Dendritic cell treated with granulocyte-macrophage colony-stimulating factor and Interleukin-4, amounts not matched to agents 40 ng/mL and 50 ng/mL, for 4 days (primary cell): ENCODE measurements around the gene PARG.
"Not testable (repeated sequence)": the region's sequence is repeated elsewhere in the genome, so short reads cannot be mapped to it uniquely, and the experiment has no call there.

ENCODE experiments used
- H3K27ac Mint-ChIP-seq: one replicate; pipeline ENCODE4 v1.8.0; 2022; ENCODE audit warnings: mild to moderate bottlenecking, mixed read lengths
- H3K27me3 Mint-ChIP-seq: one replicate; pipeline ENCODE4 v1.8.0; 2022; ENCODE audit warnings: mild to moderate bottlenecking, mixed read lengths
- H3K36me3 Mint-ChIP-seq: one replicate; pipeline ENCODE4 v1.8.0; 2022; ENCODE audit warnings: low read depth, mixed read lengths
- H3K4me1 Mint-ChIP-seq: one replicate; pipeline ENCODE4 v1.8.0; 2022; ENCODE audit warnings: low read depth, mixed read lengths
- H3K4me3 Mint-ChIP-seq: one replicate; pipeline ENCODE4 v1.8.0; 2022; ENCODE audit warnings: mild to moderate bottlenecking, moderate library complexity, mixed read lengths
- H3K9me3 Mint-ChIP-seq: one replicate; pipeline ENCODE4 v1.8.0; 2022; ENCODE audit warnings: mixed read lengths
- intact Hi-C: fragments of 100-400 bp; cut with micrococcal nuclease; formaldehyde crosslinking; loops from one replicate; pipeline ENCODE4 v1.15.0; 2022

The PARG gene

DNA sequence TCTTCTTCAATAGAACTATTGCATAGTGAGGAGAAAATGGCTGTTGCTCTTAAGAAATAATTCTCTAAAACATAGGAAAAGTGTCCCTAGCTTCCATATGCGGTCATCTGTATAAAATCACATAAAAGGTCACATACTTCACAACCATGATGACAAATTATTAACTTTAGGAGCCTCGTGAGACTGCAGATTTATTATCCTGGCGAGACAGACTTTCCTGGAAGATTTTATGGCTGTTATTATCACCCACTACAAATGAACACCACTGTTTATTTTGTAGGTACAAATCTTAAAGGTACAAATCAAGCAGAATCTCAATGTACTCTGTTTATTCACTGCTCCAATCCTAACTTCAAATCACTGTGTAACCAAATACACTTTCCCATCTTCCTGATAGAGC is 70.4 kb downstream of the PARG start:
- H3K27me3 Mint-ChIP-seq, H3K4me3 Mint-ChIP-seq, H3K9me3 Mint-ChIP-seq, intact Hi-C loops, H3K4me1 Mint-ChIP-seq, H3K36me3 Mint-ChIP-seq, H3K27ac Mint-ChIP-seq: not testable (repeated sequence)

DNA sequence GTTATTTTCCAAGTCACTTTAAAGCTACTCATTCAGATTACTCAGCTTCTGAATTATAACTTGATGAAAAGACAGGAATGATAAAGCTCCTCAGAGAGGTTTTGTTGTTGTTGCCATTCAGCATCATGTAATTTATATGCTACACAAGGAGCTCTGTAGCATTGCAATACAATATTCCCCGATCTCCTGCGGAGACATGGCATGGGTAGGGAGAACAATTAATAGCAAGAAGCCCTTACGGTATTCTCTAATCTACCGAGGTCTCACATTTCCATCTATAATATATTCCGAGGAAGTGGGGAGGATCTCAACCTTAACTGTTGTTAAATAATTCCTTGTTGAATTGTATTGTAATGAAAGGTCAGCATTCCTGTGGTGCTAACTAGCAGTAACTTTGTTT is 81.9 kb downstream of the PARG start:
- H3K4me3 Mint-ChIP-seq, intact Hi-C loops, H3K27ac Mint-ChIP-seq, H3K27me3 Mint-ChIP-seq, H3K4me1 Mint-ChIP-seq, H3K9me3 Mint-ChIP-seq: not testable (repeated sequence)
- H3K36me3 Mint-ChIP-seq: peaks cover 16% of the 10 kb centered on the region

DNA sequence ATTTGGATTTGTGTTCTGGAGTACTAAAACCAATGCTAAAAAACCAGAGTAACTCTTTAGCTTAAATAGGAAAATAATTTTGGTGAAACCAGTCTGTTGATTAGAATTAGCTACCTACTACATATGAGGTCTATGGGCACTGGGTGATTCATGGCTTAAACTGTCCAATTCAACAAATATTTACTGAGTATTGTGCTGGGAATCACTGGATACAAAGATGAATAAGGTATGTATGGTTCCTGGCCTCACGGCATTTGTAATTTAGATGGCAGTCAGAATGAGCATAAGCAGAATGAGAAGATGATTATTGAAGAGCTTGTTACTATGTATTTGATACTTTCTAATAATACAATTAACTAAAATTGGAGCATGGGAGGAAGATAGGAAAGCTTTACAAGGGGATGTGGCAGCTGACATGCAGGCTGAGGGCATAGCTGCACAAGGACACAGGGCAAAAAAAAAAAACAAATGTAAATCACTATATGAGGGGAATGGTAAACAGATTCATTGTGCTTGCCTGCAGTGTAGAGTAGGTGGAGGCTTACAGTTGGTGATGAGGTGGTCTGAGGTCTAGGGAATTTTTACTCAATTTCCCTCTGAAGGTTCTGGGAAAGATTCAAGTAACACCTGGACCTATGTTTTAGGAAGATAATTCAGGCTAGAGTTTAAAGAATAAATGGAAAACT is 83.0 kb downstream of the PARG start:
- H3K27me3 Mint-ChIP-seq, H3K9me3 Mint-ChIP-seq, H3K27ac Mint-ChIP-seq, intact Hi-C loops, H3K4me1 Mint-ChIP-seq, H3K4me3 Mint-ChIP-seq: not testable (repeated sequence)
- H3K36me3 Mint-ChIP-seq: peaks cover 16% of the 10 kb centered on the region

DNA sequence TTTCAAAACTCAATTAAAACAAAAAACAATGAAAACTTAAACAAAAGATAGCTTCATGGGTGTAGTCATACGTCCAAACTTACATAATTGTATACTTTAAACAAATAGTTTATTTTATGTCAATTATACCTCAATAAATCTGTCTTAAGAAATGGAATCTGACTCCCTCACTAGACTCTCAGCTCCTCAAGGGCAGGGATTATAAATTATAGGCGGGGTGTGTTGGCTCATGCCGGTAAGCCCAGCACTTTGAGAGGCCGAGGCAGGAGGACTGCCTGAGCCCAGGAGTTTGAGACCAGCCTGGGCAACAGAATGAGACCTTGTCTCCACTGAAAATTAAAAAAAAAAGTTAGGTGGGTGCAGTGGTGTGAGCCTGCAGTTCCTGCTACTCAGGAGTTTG is 92.3 kb downstream of the PARG start:
- H3K27me3 Mint-ChIP-seq, H3K4me3 Mint-ChIP-seq, intact Hi-C loops, H3K27ac Mint-ChIP-seq, H3K4me1 Mint-ChIP-seq, H3K9me3 Mint-ChIP-seq: not testable (repeated sequence)
- H3K36me3 Mint-ChIP-seq: peaks cover 15% of the 10 kb centered on the region

DNA sequence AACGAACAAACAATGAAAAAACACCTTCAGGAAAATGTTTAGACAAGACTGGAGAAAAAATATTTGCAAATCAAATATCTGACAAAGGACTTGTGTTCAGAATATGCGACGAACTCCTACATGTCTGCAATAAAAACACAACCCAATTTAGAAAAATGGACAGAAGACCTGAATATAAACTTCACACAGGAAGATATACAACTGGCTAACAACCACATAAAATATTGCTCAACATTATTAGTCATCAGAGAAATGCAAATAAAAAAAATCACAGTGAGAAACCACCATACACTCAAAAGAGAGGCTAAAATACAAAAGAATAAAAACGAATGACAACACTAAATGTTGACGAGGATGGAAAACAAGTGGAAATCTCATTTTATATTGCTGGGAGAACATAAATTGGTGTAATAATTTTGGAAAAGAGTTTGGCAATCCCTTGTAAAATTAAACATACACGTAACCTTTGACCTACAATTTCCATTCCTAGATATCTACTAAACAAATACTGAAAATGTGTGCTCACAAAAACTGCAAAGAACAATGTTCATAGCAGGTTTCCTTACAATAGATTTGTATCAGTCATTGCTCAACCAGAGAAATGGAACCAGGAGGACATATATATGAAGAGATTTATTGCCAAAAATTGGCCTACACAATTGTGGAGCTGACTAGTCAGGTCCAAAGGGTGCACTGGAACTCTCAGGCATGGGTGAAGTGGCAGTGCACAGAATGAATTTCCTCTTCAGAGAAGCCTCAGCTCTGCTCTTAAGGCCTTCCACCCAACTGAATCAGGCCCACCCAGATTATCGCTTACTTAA is 96.8 kb downstream of the PARG start:
- peaks cover 59% of the 10 kb centered on the region for H3K36me3 Mint-ChIP-seq
- no peaks in the 10 kb centered on the region for H3K9me3 Mint-ChIP-seq

DNA sequence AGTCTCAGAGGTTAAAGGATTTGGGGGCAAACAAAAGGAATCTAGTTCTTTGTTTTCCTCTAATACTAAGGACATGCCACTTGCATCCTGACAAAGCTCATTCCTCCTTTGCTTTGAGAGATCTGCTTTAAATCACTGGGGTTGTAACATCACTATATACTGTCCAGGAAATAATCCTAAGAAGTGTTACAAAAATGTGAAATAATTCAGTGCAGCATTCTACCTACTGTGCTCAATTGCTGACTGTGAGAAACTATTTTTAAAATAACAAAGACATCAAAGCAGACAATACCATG is 99.5 kb downstream of the PARG start:
- not testable (repeated sequence) for H3K4me3 Mint-ChIP-seq
- peaks cover 82% of the 10 kb centered on the region for H3K36me3 Mint-ChIP-seq

More for the DNA sequence above, 96.8 kb downstream of the PARG start:
- intact Hi-C loops: no loop called here
- no peaks in the 10 kb centered on the region for H3K4me1 Mint-ChIP-seq
- no peak overlapping the region for H3K27ac Mint-ChIP-seq
- H3K27me3 Mint-ChIP-seq: no peaks in the 10 kb centered on the region
- H3K4me3 Mint-ChIP-seq: no peak overlapping the region

DNA sequence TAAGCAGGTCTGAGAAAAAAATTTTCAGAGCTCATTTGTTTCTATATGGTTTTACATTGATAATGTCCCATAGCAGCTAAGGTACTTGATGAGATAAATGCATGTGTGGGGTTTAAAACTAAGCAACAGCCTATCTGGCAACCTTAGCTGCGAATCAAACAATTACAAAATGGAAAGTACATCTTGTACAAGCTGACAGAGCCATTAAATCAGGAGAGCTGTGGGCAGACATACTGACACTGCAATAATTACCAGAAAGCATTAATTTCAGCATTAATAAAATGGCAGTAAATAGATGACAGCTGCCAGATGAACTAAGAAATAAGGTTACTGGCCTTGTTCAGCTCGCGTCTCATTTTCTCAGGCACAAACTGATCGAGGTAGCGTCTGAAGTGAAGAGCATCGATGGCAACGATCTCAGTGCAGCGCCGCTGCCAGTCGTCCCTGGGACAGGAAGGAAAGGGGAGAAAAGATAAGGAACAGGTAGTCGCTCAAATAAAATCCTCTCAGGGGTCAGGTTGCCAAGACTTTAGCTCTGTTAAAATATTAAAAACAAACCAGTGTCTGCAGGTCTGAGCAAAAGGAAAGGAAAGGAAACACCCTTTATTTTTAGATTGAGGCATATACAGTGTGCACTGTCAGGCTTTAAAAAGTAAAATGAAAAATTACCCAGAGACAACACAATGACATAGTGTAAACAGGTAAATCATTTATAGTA is 100.1 kb downstream of the PARG start:
- Mint-ChIP-seq H3K4me3 (no peak overlapping the region), H3K27ac (no peak overlapping the region), H3K36me3 (peaks cover 87% of the 10 kb centered on the region), H3K27me3 (no peaks in the 10 kb centered on the region), H3K9me3 (no peaks in the 10 kb centered on the region), H3K4me1 (no peaks in the 10 kb centered on the region)
- intact Hi-C loops: no loop called here

More for the DNA sequence above, 99.5 kb downstream of the PARG start:
- H3K4me1 Mint-ChIP-seq, H3K27ac Mint-ChIP-seq, H3K27me3 Mint-ChIP-seq, H3K9me3 Mint-ChIP-seq, intact Hi-C loops: not testable (repeated sequence)

DNA sequence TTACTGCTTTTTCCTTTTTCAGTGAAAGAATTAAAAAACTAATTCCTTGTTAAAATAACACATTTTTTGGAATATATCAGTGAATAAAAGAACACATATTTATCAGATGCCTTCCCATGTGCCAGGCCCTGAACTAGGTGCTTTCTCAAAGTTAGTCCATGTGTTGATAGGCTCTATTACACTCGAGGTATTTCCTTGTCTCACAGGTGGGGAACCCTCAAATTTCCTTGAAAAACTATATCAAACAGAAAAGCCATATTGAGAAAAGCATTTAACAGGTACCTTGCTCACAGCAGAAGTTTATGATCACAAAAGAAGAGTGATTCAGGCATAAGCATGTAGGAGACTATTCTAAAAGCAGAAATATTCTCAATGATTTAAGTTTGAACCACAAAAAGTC is 104.1 kb downstream of the PARG start:
- Mint-ChIP-seq H3K27me3 (no peaks in the 10 kb centered on the region), H3K4me3 (no peak overlapping the region)
- intact Hi-C loops: no loop called here

DNA sequence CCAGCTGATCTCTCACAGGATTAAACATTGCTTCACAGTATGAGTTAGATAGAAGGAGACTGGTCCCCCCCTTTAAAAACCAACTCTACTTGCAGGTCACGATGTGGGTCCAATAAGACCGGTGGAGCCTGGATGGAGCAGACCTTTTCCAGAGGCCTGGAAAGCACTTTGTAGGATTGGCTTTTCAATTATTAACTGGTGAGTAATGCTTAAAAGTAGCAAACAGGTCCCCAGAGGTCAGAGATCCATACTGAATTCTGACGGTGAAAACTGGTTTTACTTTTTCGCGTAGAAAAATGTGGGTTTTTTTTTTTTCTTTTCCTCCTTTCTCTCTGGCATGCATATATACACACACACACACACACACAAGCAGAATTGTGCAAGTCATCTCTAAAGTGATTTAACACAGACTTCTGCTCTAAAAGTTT is 104.8 kb downstream of the PARG start:
- Mint-ChIP-seq H3K4me1 (no peaks in the 10 kb centered on the region), H3K9me3 (no peaks in the 10 kb centered on the region), H3K36me3 (peaks cover 70% of the 10 kb centered on the region), H3K4me3 (no peak overlapping the region), H3K27ac (no peak overlapping the region), H3K27me3 (no peaks in the 10 kb centered on the region)
- intact Hi-C loops: no loop called here

More for the DNA sequence above, 104.1 kb downstream of the PARG start:
- no peaks in the 10 kb centered on the region for H3K9me3 Mint-ChIP-seq
- H3K4me1 Mint-ChIP-seq: no peaks in the 10 kb centered on the region
- H3K36me3 Mint-ChIP-seq: peaks cover 70% of the 10 kb centered on the region
- no peak overlapping the region for H3K27ac Mint-ChIP-seq

DNA sequence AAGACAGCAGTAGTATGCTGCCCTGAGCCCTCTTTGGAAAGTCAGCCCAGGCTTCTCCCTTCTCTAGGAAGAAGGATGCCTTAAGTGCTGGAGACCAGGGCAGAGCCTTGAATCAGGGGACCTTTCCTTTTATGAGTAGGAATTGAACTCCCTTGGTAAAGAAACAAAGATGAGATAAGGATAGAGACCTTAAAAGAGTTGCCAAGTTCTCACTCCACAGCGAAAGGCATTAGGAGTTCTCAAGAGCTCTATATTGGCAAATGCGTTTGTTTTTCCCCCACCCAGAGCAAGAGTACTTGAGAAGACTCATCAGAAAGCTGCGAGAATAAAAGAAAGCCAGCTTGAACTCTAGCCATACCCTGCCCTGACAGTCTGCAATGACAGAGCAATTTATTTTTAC is 106.9 kb downstream of the PARG start:
- H3K36me3 Mint-ChIP-seq: peaks cover 58% of the 10 kb centered on the region

DNA sequence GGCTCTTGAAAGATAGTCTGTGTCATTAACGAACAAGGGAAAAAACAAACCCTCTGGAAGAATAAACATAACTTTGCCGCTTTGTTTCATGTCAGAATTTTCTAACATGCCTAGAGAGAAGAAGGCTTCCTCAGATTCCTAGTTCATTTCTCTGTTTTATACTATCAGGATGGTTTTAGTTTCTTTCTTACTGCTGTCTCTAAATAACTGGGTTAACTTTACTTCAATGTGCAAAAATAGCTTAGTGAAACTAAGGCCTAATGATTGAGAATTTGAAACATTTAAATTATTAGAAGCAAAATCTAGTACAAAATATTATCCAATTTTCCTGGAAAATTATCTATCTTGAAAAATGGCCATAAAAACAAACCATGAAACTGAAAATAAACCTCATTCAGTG is 107.6 kb downstream of the PARG start:
- Mint-ChIP-seq H3K36me3 (peaks cover 56% of the 10 kb centered on the region), H3K27ac (no peak overlapping the region), H3K27me3 (no peaks in the 10 kb centered on the region), H3K4me1 (no peaks in the 10 kb centered on the region), H3K9me3 (no peaks in the 10 kb centered on the region), H3K4me3 (no peak overlapping the region)
- intact Hi-C loops: no loop called here

More for the DNA sequence above, 106.9 kb downstream of the PARG start:
- intact Hi-C loops: no loop called here
- H3K4me3 Mint-ChIP-seq: no peak overlapping the region
- H3K9me3 Mint-ChIP-seq: no peaks in the 10 kb centered on the region
- H3K4me1 Mint-ChIP-seq: no peaks in the 10 kb centered on the region
- H3K27me3 Mint-ChIP-seq: no peaks in the 10 kb centered on the region
- H3K27ac Mint-ChIP-seq: no peak overlapping the region

DNA sequence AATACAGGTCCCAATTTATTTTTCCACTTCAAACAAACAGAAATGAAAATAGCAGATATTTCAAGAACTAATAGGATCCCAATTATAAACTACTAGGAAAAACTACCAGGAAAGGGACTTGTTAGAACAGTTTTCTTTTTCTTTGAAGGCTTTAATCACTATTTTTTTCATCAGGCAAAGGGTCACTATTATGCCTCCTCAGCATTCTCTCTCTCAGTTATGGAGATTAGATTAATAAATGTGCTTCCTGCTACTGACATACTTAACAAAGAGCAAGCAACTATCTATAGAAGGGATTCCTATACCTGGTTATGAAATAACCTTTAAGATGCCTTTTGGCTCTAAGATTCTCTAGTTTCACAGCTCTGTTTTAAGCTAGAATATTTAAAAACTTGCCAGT is 108.7 kb downstream of the PARG start:
- Mint-ChIP-seq H3K9me3 (no peaks in the 10 kb centered on the region), H3K36me3 (peaks cover 51% of the 10 kb centered on the region)

DNA sequence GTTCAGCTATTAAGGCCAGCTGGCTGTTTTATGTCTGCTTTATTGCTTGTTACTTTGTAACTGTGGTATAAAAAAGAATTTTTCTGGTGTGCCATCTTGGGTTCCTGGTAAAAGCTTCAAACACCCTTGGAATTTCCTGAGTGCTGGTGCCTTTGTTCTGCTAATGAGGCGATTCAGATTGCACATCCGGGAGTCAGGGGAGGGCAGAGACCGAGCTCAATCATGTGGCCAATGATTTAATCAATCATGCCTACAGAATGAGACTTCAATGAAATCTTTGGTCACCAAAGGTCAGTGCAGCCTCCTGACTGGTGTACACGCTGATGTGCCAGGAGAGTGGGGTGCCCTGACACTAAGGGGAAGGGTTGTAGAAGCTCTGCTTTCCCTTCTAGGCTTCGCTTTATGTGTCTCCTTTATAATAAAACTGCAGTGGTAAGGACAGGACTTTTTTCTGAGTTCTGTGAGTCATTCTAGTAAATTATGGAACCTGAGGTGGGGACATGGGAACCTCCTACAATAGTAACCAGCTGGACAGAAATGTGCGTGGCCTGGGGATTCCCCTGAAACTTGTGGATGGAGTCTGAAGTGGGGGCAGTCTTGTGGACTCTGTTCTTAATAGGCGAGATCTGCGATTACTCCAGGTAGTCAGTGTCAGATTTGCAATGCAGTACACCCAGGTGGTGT is 110.3 kb downstream of the PARG start:
- intact Hi-C loops: no loop called here
- H3K36me3 Mint-ChIP-seq: peaks cover 42% of the 10 kb centered on the region
- H3K27ac Mint-ChIP-seq: no peak overlapping the region
- H3K9me3 Mint-ChIP-seq: no peaks in the 10 kb centered on the region
- H3K27me3 Mint-ChIP-seq: no peaks in the 10 kb centered on the region
- peaks cover 9% of the 10 kb centered on the region for H3K4me1 Mint-ChIP-seq
- no peak overlapping the region for H3K4me3 Mint-ChIP-seq

More for the DNA sequence above, 108.7 kb downstream of the PARG start:
- Mint-ChIP-seq H3K4me3 (no peak overlapping the region), H3K27me3 (no peaks in the 10 kb centered on the region), H3K4me1 (no peaks in the 10 kb centered on the region), H3K27ac (no peak overlapping the region)
- intact Hi-C loops: no loop called here

DNA sequence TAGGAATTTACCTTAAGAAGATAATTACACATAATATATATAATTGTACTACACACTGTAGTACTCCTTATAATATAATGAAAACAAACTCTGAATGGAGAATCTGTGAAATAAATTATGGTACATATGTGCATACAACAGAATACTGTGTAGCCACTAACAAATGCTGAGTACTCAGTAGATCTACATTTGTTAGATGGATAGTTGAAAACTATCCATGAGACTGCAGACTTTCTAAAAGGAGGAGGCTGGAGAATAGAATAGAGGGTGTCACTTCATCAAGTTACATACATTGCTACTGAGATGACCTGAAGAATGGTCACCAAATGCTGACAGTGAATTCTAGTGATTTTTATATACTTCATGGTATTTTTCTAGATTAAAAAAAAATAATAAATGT is 111.0 kb downstream of the PARG start:
- Mint-ChIP-seq H3K36me3 (peaks cover 47% of the 10 kb centered on the region), H3K4me3 (no peak overlapping the region), H3K9me3 (no peaks in the 10 kb centered on the region), H3K27me3 (no peaks in the 10 kb centered on the region), H3K27ac (no peak overlapping the region), H3K4me1 (peaks cover 9% of the 10 kb centered on the region)
- intact Hi-C loops: no loop called here
